Stimulated activated CD8-positive, alpha-beta memory T cell treated with anti-CD3 and anti-CD28 coated beads, Interleukin-4, amount 100 ng/mL, for 48 hours (primary cell): ENCODE measurements around the gene TUBGCP4.
"Not testable (repeated sequence)": the region's sequence is repeated elsewhere in the genome, so short reads cannot be mapped to it uniquely, and the experiment has no call there.

ENCODE experiments used
- DNase-seq: peaks from one replicate; pipeline ENCODE4 v3.0.0-alpha.2; 2020

The TUBGCP4 gene, protein sequence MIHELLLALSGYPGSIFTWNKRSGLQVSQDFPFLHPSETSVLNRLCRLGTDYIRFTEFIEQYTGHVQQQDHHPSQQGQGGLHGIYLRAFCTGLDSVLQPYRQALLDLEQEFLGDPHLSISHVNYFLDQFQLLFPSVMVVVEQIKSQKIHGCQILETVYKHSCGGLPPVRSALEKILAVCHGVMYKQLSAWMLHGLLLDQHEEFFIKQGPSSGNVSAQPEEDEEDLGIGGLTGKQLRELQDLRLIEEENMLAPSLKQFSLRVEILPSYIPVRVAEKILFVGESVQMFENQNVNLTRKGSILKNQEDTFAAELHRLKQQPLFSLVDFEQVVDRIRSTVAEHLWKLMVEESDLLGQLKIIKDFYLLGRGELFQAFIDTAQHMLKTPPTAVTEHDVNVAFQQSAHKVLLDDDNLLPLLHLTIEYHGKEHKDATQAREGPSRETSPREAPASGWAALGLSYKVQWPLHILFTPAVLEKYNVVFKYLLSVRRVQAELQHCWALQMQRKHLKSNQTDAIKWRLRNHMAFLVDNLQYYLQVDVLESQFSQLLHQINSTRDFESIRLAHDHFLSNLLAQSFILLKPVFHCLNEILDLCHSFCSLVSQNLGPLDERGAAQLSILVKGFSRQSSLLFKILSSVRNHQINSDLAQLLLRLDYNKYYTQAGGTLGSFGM

GRCh38 chr15:43370975-43371974, at the start of gene TUBGCP4, which contains the start of gene ZSCAN29:
TUBGCP4 (plus strand) TSS chr15:43371101; CDS start chr15:43371355, 254 bp downstream.
ZSCAN29 (minus strand) TSS chr15:43371043; CDS start chr15:43369913, 1,130 bp downstream.
- DNase-seq: peak; percentile 87

DNA sequence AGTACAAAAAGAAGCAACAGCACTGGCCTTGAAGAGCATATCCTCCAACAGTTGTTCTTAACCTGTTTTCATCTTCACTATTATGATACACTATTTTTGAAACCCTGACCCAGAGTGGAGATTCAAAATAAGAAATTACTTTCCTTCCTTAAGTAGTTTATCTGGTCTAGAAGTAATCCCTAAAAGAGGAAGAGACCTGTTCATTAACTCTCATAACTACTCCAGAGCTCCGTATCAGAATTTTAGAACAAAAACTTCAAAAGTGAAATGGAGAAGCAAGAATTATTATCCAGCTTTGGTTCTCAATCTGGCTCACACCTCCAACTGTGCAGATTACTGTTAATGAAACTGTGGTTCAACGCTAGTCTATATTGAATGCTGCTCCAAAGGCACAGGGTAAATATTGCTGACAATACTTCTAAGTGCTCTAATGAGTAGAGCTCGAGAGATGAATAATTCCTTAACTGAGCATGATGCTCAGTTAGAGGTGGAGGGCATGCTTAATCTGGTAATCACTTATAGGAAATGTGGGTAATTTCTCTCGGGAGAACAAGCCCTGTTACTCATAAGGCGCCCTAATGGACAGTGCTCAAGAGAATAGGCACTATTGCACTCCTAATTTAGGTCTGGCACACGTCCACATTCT, 45.7 kb upstream of the TUBGCP4 start:
- DNase-seq: no peak

- DNase-seq: peak; percentile 25
Measured at GRCh38 chr15:43329217-43329959, 41.5 kb upstream of the TUBGCP4 start.

- DNase-seq: peak; percentile 92
Measured at GRCh38 chr15:43329960-43330779, 40.7 kb upstream of the TUBGCP4 start, which contains the start of gene LCMT2. LCMT2 (minus strand) TSS chr15:43330573; CDS start chr15:43330489, 84 bp downstream.

DNA sequence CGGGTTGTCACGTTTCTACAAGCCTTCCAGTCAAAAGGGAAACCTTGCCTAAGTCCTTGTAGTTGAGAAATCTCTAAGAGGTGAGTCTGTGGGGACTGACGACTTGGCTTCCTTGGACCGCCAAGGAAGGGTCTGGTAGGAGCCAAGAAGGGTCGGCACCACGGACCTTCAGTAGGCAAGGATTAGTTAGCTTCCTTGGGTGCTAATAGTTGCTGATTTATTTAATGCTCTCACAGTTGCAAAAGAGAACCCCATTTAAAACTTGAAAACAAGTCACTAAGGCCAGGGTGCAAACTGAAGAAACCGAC, 40.2 kb upstream of the TUBGCP4 start:
- DNase-seq: no peak

DNA sequence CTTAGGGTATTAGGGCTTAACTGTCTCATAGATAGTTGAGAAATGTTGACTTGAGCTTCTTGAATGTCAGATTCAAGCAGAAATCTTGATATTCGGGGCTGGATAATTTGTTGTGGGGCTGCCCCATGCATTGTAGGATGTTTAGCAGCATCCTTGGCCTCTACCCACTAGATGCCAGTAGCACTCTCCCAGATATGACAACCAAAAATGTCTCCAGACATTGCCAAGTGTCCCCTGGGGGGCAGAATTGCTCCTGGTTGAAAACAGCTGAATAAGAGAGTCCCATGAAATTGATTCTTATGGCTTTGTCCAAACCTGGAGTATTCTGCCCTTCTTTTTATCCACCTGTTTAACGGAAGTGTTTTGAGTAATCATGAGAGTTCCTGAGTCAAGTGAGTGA, 24.6 kb upstream of the TUBGCP4 start:
- no peak for DNase-seq

DNA sequence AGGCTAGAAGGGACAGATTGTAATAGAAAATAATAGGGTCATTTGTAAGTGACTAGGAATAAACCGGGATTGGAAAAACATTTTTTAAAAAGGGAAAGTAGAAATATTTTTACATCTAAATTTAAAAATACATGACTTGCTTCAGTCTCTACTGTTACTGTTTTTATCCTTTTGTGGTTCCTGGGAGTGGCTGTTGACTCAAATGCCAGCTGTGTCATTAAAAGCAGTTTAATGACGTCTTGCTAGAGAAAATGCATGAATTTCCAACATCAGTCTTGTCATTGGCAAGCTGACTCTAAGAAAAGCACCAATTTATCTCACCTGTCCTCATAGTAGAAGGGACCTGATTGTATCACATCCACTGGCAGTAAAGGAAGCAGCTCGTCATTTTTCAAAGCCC, 23.8 kb upstream of the TUBGCP4 start:
- no peak for DNase-seq

GRCh38 chr15:43352693-43353382, 18.1 kb upstream of the TUBGCP4 start:
- DNase-seq: no peak

GRCh38 chr15:43360821-43361220, 10.1 kb upstream of the TUBGCP4 start:
- no peak for DNase-seq

- no peak for DNase-seq
Measured at GRCh38 chr15:43361313-43361903, 9.5 kb upstream of the TUBGCP4 start.

DNA sequence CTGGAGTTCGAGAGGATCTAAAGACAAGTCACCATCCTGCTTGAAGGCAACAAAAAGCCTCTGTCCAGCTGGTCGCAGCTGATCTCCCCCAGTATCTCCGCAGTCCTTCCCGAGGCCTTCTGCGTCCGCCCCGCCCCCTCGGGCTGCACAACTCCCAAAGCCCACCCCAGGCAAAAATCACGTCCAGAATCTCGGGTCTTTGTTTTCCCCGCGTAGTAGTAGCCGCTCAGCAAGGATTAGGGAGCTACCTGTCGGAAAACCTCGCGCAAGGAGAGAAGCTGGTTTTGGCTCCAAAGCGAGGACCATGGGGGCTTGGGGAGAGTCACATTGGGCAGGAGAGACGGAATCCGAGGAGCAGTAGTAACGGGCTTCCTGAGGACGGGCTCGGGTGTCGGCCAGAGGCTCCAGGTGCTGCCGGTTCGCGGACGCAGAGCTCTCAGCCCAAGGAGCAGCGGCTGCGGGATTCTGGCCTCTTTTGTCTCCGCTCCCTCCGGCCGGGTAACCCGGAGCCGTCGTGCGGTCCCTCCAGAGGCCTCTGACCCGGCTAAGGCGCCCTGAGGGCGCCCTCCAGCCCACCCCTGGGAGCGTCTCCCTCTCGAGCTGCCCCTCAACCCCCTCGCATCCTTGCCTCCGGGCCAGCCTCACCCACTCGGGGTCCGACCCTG, 459 bp upstream of the TUBGCP4 start:
- DNase-seq: no peak

- DNase-seq: peak; percentile 40
Measured at GRCh38 chr15:43376017-43376705, 5.3 kb downstream of the TUBGCP4 start.

DNA sequence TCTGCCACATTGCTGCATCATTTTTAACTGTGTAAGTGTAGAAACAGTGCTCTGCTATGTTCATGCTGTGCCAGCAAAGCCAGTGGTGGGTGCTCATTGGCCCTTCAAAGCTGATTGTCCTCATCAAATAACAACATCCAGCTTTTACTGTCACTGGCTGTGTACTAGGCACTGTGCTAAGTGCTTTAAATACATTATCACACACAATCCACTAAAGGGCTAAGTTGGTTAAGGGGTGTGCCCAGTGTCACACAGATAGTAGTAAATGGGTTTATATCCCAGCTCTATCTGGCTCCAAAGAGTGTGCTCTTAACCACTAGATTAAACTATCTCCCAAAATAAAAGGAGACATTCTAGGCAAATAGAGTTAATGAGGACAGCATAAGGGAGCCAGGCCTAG, 7.7 kb downstream of the TUBGCP4 start:
- DNase-seq: no peak

DNA sequence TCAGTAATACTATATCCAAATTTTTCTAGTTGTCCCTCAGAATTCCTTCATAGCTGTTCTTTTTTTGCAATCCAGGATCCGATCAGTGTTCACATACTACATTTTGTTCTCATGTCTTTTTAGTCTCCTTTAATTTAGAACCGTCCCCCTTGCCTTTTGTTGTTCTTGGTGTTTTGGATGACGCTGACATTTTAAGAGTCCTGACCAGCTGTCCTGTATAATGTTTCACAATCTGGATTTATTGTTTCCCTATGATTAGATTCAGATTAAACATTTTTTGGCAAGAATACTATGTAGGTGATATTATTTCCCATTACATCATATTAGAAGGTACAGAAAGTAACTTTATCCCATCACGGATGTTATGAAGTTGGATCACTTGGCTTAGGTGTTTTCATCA, 11.4 kb downstream of the TUBGCP4 start:
- DNase-seq: no peak

- DNase-seq: no peak
Measured at GRCh38 chr15:43383070-43383469, 12.2 kb downstream of the TUBGCP4 start.

- DNase-seq: no peak
Measured at GRCh38 chr15:43390723-43391122, 19.8 kb downstream of the TUBGCP4 start.

DNA sequence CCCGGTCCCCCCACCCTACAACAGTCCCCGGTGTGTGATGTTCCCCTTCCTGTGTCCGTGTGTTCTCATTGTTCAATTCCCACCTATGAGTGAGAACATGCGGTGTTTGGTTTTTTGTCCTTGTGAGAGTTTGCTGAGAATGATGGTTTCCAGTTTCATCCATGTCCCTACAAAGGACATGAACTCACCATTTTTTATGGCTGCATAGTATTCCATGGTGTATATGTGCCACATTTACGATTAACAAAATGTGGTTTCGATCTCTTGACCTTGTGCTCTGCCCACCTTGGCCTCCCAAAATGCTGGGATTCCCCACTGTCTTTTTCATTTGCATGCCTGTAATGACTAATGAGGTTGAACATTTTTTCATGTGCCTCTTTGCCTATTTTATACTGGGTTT, 22.7 kb downstream of the TUBGCP4 start:
- DNase-seq: not testable (repeated sequence)

DNA sequence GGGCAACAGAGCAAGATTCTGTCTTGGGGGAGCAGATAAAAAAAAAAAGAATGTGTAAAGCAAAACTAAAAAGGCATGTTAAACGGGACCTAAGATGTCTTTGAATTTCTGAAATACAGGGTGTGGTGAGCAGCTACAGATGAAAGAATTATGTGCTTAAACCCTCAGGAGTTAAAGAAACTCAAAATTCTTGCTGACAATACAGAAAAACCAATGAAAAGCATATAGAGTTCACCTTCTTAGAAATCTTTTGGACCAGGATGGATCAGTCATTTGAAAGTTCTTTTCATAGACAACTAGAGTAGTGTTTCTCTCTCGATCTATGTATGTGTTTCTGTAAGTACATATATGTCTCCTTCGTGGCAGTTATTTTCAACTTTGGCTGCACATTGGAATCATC, 31.4 kb downstream of the TUBGCP4 start:
- DNase-seq: no peak

DNA sequence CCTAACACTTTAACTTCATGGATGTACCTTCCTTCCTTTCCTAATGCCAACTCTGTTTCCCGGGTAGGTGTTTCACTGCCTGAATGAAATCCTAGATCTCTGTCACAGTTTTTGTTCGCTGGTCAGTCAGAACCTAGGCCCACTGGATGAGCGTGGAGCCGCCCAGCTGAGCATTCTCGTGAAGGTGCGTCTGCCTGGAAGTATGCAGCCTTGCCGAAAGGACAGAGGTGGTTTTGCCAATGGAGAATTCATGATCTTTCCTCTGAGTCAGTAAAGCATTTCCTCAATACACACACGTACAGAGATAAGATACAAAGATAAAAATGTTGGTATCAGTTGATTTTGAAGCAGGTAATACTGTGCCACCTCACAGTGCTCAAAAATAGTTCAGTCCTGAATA, 32.7 kb downstream of the TUBGCP4 start:
- DNase-seq: no peak
